HepG2 (cell line): ENCODE data around the gene SF3B6. TPM values are rescaled to one million over a fixed set of nuclear protein-coding genes. Genes with fewer than 3 reads are reported as not detected.

Experiments used
- ARHGAP35 ChIP-seq: sonication (generic); formaldehyde crosslinking; IDR thresholded peaks from 2 replicates; pipeline ENCODE4 v1.9.0; 2022; ENCODE audit warnings: mild to moderate bottlenecking, inconsistent platforms, moderate library complexity, missing genetic modification reagents, borderline replicate concordance
- CENPT ChIP-seq: sonication (generic); formaldehyde crosslinking; IDR thresholded peaks from 2 replicates; pipeline ENCODE4 v1.8.0; 2022; ENCODE audit warnings: low read depth, mild to moderate bottlenecking, moderate library complexity, missing genetic modification reagents
- IKZF1 ChIP-seq: fragments of 450-650 bp; IDR thresholded peaks from 2 replicates; pipeline ENCODE4 v1.7.1; 2016
- MED8 ChIP-seq: sonication (generic); formaldehyde crosslinking; IDR thresholded peaks from 2 replicates; pipeline ENCODE4 v1.8.1; 2023; ENCODE audit warnings: mild to moderate bottlenecking, missing genetic modification reagents; ENCODE audit not compliant: insufficient replicate concordance
- NCOA1 ChIP-seq: sonication (generic); formaldehyde crosslinking; IDR thresholded peaks from 2 replicates; pipeline ENCODE4 v1.9.0; 2021; ENCODE audit warnings: missing genetic modification reagents
- NR2F2 ChIP-seq: IDR thresholded peaks from 2 replicates; pipeline ENCODE4 v1.6.1; 2012; ENCODE audit warnings: low read depth, inconsistent platforms, borderline replicate concordance
- POLR2AphosphoS2 ChIP-seq: IDR thresholded peaks from 2 replicates; pipeline ENCODE4 v1.6.1; 2011; ENCODE audit warnings: low read depth, low read length, improper control_type of control experiment
- ZBTB4 ChIP-seq: sonication (generic); formaldehyde crosslinking; IDR thresholded peaks from 2 replicates; pipeline ENCODE4 v1.4.0; 2020; ENCODE audit warnings: missing genetic modification reagents, mild to moderate bottlenecking, borderline replicate concordance
- ZBTB46 ChIP-seq: sonication (generic); formaldehyde crosslinking; IDR thresholded peaks from 2 replicates; pipeline ENCODE4 v1.4.0; 2020; ENCODE audit warnings: mild to moderate bottlenecking, missing genetic modification reagents, borderline replicate concordance
- ZNF230 ChIP-seq: sonication (generic); formaldehyde crosslinking; IDR thresholded peaks from 2 replicates; pipeline ENCODE4 v1.4.0; 2020; ENCODE audit warnings: mild to moderate bottlenecking, missing genetic modification reagents
- ZNF251 ChIP-seq: sonication (generic); formaldehyde crosslinking; IDR thresholded peaks from 2 replicates; pipeline ENCODE4 v1.9.0; 2021; ENCODE audit warnings: mild to moderate bottlenecking, missing genetic modification reagents
- ZNF343 ChIP-seq: sonication (generic); formaldehyde crosslinking; IDR thresholded peaks from 2 replicates; pipeline ENCODE4 v1.4.0; 2020; ENCODE audit warnings: mild to moderate bottlenecking, missing genetic modification reagents
- ZNF75D ChIP-seq: sonication (generic); formaldehyde crosslinking; IDR thresholded peaks from 2 replicates; pipeline ENCODE4 v1.8.1; 2023; ENCODE audit warnings: missing genetic modification reagents, mild to moderate bottlenecking, borderline replicate concordance
- ZNF781 ChIP-seq: sonication (generic); formaldehyde crosslinking; IDR thresholded peaks from 2 replicates; pipeline ENCODE4 v1.5.1; 2020; ENCODE audit warnings: borderline replicate concordance, mild to moderate bottlenecking, missing genetic modification reagents; ENCODE audit errors: not compliant biosample characterization
- polyA plus RNA-seq, 8 experiments: library from polyadenylated mRNA; depleted of rRNA in 3 of 8; stranded (reverse) in 7 of 8; unstranded in 1 of 8; fragments of >200 nt; fragmentation: Illumina TruSeq in 4 of 8; extraction: Trizol in 4 of 8; gene quantifications; 2 replicates each; pipeline versions ENCODE4 v1.2.1 to v1.2.3, GENCODE V29; 2011 to 2016; ENCODE audit warnings: low read depth in 4 of 8, missing spikeins in 1 of 8, mixed read lengths in 1 of 8; ENCODE audit not compliant: insufficient read depth in 1 of 8
- total RNA-seq, 5 experiments: library from RNA; depleted of rRNA; stranded (reverse); fragments of >200 nt; fragmentation: Illumina TruSeq; extraction: Trizol; gene quantifications; 2 replicates each; pipeline ENCODE4 v1.2.3, GENCODE V29; 2016; ENCODE audit warnings: low read depth in 1 of 5
- TF ChIP-seq, protein P1 (sequence below), 2 experiments: sonication (generic) in 1 of 2; formaldehyde crosslinking in 1 of 2; IDR thresholded peaks; 2 replicates each; pipeline versions ENCODE4 v1.5.1 to v1.6.1; 2011 to 2020; ENCODE audit warnings: borderline replicate concordance in 1 of 2, low read depth in 1 of 2, low read length in 1 of 2, mild to moderate bottlenecking in 1 of 2, missing genetic modification reagents in 1 of 2, moderate library complexity in 1 of 2
- TF ChIP-seq, protein P2 (sequence below): sonication (generic); formaldehyde crosslinking; IDR thresholded peaks from 2 replicates; pipeline ENCODE4 v1.8.0; 2022; ENCODE audit warnings: low read depth, missing genetic modification reagents
- TF ChIP-seq, protein P3 (sequence below): sonication (generic); formaldehyde crosslinking; conservative IDR thresholded peaks from 2 replicates; pipeline ENCODE4 v1.5.0; 2020; ENCODE audit warnings: missing genetic modification reagents

The SF3B6 gene
- total and polyA plus RNA-seq, 2 of the 13 experiments (the other 11 are each of a cell fraction or from before 2014, with no cell fraction given), result 177 to 182 TPM

DNA sequence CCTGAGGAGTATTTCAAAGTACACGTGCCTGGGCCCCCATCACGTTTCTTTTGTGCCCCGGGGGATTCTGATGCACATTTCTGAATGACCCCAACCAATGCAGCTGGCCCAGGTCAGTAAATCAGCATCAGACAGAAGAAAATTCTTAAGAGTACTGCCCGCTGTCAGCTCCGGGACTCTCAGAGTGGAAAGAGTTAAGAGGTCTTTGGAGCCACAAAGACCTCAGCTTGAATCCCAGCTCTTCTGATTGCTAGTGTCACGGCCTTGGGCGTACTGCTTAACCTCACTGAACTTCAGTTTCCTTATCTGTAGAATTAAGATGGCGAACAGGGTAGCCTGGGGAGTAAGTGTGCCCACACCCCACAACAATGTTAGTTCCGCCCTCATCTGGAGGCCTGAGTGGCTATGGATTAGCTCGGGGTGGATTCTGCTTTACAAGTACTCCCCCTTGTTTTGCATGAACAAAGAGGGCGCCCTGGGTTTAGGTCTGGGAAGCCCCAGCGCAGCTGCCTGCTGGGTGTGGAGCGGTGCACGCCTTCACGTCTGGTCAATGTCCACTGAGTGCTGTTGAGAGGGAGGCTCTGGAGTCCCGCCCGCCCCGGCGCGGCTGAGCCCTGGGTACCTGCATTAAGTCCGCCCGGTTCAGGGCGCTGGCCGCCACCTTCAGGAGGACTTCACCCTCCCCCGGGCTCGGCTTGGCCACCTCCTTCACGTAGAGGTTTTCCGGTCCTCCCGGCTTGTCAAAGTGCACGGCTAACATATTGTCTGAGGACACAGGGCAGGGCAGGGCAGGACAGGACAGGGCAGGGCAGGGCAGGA is 7.7 kb upstream of the SF3B6 start (continued):
- TF ChIP-seq NR2F2, result peak; percentile 47; the same call in 1 of the 2 replicates
- no peak for TF ChIP-seq ZNF75D (CRISPR knock-in tag)
- TF ChIP-seq CENPT, result no peak; the same call in 1 of the 2 replicates
- TF ChIP-seq ZBTB46 (CRISPR knock-in tag), result no peak
- TF ChIP-seq, protein P1, sequence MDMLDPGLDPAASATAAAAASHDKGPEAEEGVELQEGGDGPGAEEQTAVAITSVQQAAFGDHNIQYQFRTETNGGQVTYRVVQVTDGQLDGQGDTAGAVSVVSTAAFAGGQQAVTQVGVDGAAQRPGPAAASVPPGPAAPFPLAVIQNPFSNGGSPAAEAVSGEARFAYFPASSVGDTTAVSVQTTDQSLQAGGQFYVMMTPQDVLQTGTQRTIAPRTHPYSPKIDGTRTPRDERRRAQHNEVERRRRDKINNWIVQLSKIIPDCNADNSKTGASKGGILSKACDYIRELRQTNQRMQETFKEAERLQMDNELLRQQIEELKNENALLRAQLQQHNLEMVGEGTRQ (IDR thresholded peaks at IDR 0.05; ENCODE audit: low read depth, low read length), result no peak
- TF ChIP-seq, protein P1 (CRISPR knock-in tag; IDR thresholded peaks at IDR 0.05; ENCODE audit: borderline replicate concordance), result no peak; the same call in none of the 2 replicates
- TF ChIP-seq, protein P2, sequence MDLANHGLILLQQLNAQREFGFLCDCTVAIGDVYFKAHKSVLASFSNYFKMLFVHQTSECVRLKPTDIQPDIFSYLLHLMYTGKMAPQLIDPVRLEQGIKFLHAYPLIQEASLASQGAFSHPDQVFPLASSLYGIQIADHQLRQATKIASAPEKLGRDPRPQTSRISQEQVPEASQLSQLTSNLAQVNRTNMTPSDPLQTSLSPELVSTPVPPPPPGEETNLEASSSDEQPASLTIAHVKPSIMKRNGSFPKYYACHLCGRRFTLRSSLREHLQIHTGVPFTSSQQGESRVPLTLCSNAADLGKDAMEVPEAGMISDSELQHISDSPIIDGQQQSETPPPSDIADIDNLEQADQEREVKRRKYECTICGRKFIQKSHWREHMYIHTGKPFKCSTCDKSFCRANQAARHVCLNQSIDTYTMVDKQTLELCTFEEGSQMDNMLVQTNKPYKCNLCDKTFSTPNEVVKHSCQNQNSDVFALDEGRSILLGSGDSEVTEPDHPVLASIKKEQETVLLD (CRISPR knock-in tag), result no peak; the same call in 1 of the 2 replicates
- TF ChIP-seq ZNF251 (CRISPR knock-in tag), result peak; percentile 15; the same call in 1 of the 2 replicates
- TF ChIP-seq MED8 (CRISPR knock-in tag), result no peak
- TF ChIP-seq ZNF781 (CRISPR knock-in tag), result peak; percentile 73
- TF ChIP-seq ZNF230 (CRISPR knock-in tag), result peak; percentile 90; the same call in 1 of the 2 replicates
- TF ChIP-seq, protein P3, sequence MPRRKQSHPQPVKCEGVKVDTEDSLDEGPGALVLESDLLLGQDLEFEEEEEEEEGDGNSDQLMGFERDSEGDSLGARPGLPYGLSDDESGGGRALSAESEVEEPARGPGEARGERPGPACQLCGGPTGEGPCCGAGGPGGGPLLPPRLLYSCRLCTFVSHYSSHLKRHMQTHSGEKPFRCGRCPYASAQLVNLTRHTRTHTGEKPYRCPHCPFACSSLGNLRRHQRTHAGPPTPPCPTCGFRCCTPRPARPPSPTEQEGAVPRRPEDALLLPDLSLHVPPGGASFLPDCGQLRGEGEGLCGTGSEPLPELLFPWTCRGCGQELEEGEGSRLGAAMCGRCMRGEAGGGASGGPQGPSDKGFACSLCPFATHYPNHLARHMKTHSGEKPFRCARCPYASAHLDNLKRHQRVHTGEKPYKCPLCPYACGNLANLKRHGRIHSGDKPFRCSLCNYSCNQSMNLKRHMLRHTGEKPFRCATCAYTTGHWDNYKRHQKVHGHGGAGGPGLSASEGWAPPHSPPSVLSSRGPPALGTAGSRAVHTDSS (CRISPR knock-in tag), result no peak
- TF ChIP-seq NCOA1 (CRISPR knock-in tag), result no peak
- TF ChIP-seq POLR2AphosphoS2, result no peak
- no peak; the same call in none of the 2 replicates for TF ChIP-seq ZNF343 (CRISPR knock-in tag)
- peak; percentile 72; the same call in 1 of the 2 replicates for TF ChIP-seq ZBTB4 (CRISPR knock-in tag)
- TF ChIP-seq IKZF1, result no peak
- peak; percentile 93 for TF ChIP-seq ARHGAP35 (CRISPR knock-in tag)
